ENCODE results near the gene EVA1B. TPM values are rescaled to one million over a fixed set of nuclear protein-coding genes. Genes with fewer than 3 reads are reported as not detected.

The EVA1B gene
- total RNA-seq, 1 experiment from 2014 or later, result 5.5 TPM

DNA sequence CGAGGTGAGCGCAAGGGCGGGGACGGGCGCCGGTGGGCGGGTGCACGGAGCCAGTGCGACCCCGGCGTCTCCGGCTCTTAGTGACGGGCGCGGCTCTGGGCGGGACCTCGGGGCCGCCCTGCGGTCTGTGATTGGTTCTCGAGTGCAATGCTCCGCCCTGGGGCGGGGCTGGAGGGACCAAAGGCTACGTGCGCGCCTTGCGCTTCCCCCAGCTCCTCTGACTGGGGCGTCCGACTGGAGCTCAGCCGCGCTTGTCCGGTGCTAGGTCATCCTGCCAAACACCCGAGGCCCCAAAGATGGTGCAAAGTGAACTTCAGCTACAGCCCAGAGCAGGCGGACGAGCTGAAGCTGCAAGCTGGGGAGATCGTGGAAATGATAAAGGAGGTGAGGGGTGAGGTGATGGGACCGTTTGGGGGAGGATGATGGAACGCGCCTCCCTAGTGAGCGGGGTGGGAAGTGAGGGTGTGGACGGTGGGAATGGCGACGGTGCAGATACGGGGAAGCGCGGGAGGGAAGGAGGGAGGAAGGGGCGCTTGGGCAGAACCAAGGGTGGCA is 16.5 kb downstream of the EVA1B start:
- no peak overlapping the region for H4K91ac ChIP-seq (ENCODE audit: insufficient read length, low read depth, low read length)
- no peak overlapping the region; the same call in 1 of the 2 replicates for H2BK15ac ChIP-seq (ENCODE audit: low read depth, low read length)
- no peaks in the 10 kb centered on the region for H3K9me3 Mint-ChIP-seq
- no peak overlapping the region for H2BK120ac ChIP-seq (ENCODE audit: low read depth, low read length, poor library complexity, severe bottlenecking)
- H3K27me3 Mint-ChIP-seq (ENCODE audit: low read depth), result no peaks in the 10 kb centered on the region; the same call in 1 of the 2 replicates
- H3K27ac ChIP-seq (ENCODE audit: insufficient read length, low read depth, low read length), result no peak overlapping the region
- no peak overlapping the region for H3K56ac ChIP-seq (ENCODE audit: insufficient read length, low read depth, low read length)
- peak overlapping the region; percentile 90 for H3K4me2 ChIP-seq (ENCODE audit: insufficient read depth, insufficient read length, low read length)
- no peak overlapping the region for H4K8ac ChIP-seq (replicated peaks; ENCODE audit: insufficient read length, low read depth, low read length)
- H3K27me3 ChIP-seq (ENCODE audit: insufficient read depth, low read length), result no peaks in the 10 kb centered on the region
- H2BK12ac ChIP-seq (ENCODE audit: insufficient read length, low read depth, low read length), result no peak overlapping the region
- H3K4me1 ChIP-seq (ENCODE audit: insufficient read depth, low read length), result peaks cover 3% of the 10 kb centered on the region; the same call in 1 of the 2 replicates
- H3K36me3 Mint-ChIP-seq (ENCODE audit: insufficient read depth in 1 of 3, low read depth in 3 of 3), result peaks cover 20 to 57% (median 56%) of the 10 kb centered on the region in 3 experiments
- H3K79me2 ChIP-seq (ENCODE audit: insufficient read depth, low read length), result no peaks in the 10 kb centered on the region
- H3K23me2 ChIP-seq (ENCODE audit: insufficient read length, low read depth, low read length, poor library complexity, severe bottlenecking), result peaks cover 8% of the 10 kb centered on the region
- H3K9me3 ChIP-seq (ENCODE audit: control insufficient read depth, low read depth, low read length), result no peaks in the 10 kb centered on the region
- H2AFZ ChIP-seq (ENCODE audit: low read length), result no peak overlapping the region
- no CpG with 5 or more reads among the region's 46 CpGs for whole genome bisulfite sequencing (ENCODE audit: extremely low coverage, insufficient read length, low lambda C conversion rate)
- H3K14ac ChIP-seq (ENCODE audit: insufficient read depth, low read length), result no peak overlapping the region
- H3K18ac ChIP-seq (ENCODE audit: insufficient read length, low read depth, low read length), result no peak overlapping the region
- no peaks in the 10 kb centered on the region for H4K20me1 ChIP-seq (ENCODE audit: control insufficient read depth, insufficient read depth, insufficient read length)
- no peak overlapping the region for H3K4ac ChIP-seq (ENCODE audit: low read depth, low read length)
- H4K5ac ChIP-seq (ENCODE audit: insufficient read length, low read depth, low read length), result no peak overlapping the region
- no peaks in the 10 kb centered on the region for H3K79me1 ChIP-seq (ENCODE audit: insufficient read depth, low read depth, low read length, poor library complexity, severe bottlenecking)
- peak overlapping the region in 2 of 3 experiments; percentile 33 to 94; a peak in 4 of 7 replicates for H3K27ac Mint-ChIP-seq
- H3K9ac ChIP-seq (ENCODE audit: extremely low read depth, insufficient read length, low read length), result peak overlapping the region; percentile 32
- peak; percentile 95 for DNase-seq
- H3K4me3 Mint-ChIP-seq, result peak overlapping the region; percentile 91 to 92
- H3K23ac ChIP-seq (ENCODE audit: insufficient read length, low read depth, low read length), result no peak overlapping the region
- H2AK5ac ChIP-seq (ENCODE audit: insufficient read length, low read length), result no peak overlapping the region
- no peak overlapping the region for H3T11ph ChIP-seq (ENCODE audit: low read length)
- TF ChIP-seq, protein P1, sequence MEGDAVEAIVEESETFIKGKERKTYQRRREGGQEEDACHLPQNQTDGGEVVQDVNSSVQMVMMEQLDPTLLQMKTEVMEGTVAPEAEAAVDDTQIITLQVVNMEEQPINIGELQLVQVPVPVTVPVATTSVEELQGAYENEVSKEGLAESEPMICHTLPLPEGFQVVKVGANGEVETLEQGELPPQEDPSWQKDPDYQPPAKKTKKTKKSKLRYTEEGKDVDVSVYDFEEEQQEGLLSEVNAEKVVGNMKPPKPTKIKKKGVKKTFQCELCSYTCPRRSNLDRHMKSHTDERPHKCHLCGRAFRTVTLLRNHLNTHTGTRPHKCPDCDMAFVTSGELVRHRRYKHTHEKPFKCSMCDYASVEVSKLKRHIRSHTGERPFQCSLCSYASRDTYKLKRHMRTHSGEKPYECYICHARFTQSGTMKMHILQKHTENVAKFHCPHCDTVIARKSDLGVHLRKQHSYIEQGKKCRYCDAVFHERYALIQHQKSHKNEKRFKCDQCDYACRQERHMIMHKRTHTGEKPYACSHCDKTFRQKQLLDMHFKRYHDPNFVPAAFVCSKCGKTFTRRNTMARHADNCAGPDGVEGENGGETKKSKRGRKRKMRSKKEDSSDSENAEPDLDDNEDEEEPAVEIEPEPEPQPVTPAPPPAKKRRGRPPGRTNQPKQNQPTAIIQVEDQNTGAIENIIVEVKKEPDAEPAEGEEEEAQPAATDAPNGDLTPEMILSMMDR (conservative IDR thresholded peaks at IDR 0.05), result no peak
- no peak overlapping the region for H2BK20ac ChIP-seq (ENCODE audit: low read depth, low read length, poor library complexity, severe bottlenecking)
- H2BK5ac ChIP-seq (ENCODE audit: insufficient read length, low read length), result no peak overlapping the region
- H3K4me1 Mint-ChIP-seq, result peaks cover 16 to 19% of the 10 kb centered on the region in 2 experiments

All from H9 (cell line).